ENCODE data around the gene PRKCA. TPM values are rescaled to one million over a fixed set of nuclear protein-coding genes. Genes with fewer than 3 reads are reported as not detected.
"Not testable (repeated sequence)": the region's sequence is repeated elsewhere in the genome, so short reads cannot be mapped to it uniquely, and the experiment has no call there.

Gene PRKCA
- total and polyA plus RNA-seq, 9 donors: 9.1 to 67.6 (median 37.2) TPM

GRCh38 chr17:66344473-66344872 is 42.1 kb downstream of the PRKCA start:
- H3K27ac ChIP-seq: no peak overlapping the region
- intact Hi-C loops (cut with DNase I): no loop called here

GRCh38 chr17:66345264-66345663 is 42.9 kb downstream of the PRKCA start:
- Histone ChIP-seq H3K9me3 (no peaks in the 10 kb centered on the region), H3K36me3 (no peaks in the 10 kb centered on the region), H3K27me3 (no peaks in the 10 kb centered on the region), H3K4me3 (no peak overlapping the region), H3K27ac (no peak overlapping the region), H3K4me1 (ENCODE audit: insufficient read depth) (peaks cover 4% of the 10 kb centered on the region)
- 36 to 45% (median 44%) methylated on average over 4 of the region's 4 CpGs for WGBS, 3 donors
- TF ChIP-seq, protein P1, sequence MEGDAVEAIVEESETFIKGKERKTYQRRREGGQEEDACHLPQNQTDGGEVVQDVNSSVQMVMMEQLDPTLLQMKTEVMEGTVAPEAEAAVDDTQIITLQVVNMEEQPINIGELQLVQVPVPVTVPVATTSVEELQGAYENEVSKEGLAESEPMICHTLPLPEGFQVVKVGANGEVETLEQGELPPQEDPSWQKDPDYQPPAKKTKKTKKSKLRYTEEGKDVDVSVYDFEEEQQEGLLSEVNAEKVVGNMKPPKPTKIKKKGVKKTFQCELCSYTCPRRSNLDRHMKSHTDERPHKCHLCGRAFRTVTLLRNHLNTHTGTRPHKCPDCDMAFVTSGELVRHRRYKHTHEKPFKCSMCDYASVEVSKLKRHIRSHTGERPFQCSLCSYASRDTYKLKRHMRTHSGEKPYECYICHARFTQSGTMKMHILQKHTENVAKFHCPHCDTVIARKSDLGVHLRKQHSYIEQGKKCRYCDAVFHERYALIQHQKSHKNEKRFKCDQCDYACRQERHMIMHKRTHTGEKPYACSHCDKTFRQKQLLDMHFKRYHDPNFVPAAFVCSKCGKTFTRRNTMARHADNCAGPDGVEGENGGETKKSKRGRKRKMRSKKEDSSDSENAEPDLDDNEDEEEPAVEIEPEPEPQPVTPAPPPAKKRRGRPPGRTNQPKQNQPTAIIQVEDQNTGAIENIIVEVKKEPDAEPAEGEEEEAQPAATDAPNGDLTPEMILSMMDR (IDR thresholded peaks at IDR 0.05): no peak
- no peak for TF ChIP-seq POLR2A (IDR thresholded peaks at IDR 0.05)
- no peak for DNase-seq
- intact Hi-C loops (cut with DNase I): no loop called here

More at GRCh38 chr17:66344473-66344872, 42.1 kb downstream of the PRKCA start:
- Histone ChIP-seq H3K27me3 (no peaks in the 10 kb centered on the region), H3K4me3 (no peak overlapping the region), H3K4me1 (ENCODE audit: insufficient read depth) (peaks cover 5% of the 10 kb centered on the region), H3K9me3 (no peaks in the 10 kb centered on the region), H3K36me3 (no peaks in the 10 kb centered on the region)
- 97 to 98% (median 98%) methylated on average over 4 of the region's 4 CpGs for WGBS, 3 donors
- TF ChIP-seq, protein P1 (IDR thresholded peaks at IDR 0.05): no peak
- TF ChIP-seq POLR2A (IDR thresholded peaks at IDR 0.05) (no peak), EP300 (IDR thresholded peaks at IDR 0.05) (no peak)
- no peak for DNase-seq

- H3K36me3 ChIP-seq; H3K27ac ChIP-seq; H3K4me3 ChIP-seq; DNase-seq; H3K9me3 ChIP-seq; intact Hi-C loops (cut with DNase I); H3K4me1 ChIP-seq (ENCODE audit: insufficient read depth); H3K27me3 ChIP-seq: not testable (repeated sequence)
- WGBS, 3 donors: 95 to 97% (median 96%) methylated on average over 12 of the region's 12 CpGs
These were observed 43.7 kb downstream of the PRKCA start for GRCh38 chr17:66345949-66346638.

DNA sequence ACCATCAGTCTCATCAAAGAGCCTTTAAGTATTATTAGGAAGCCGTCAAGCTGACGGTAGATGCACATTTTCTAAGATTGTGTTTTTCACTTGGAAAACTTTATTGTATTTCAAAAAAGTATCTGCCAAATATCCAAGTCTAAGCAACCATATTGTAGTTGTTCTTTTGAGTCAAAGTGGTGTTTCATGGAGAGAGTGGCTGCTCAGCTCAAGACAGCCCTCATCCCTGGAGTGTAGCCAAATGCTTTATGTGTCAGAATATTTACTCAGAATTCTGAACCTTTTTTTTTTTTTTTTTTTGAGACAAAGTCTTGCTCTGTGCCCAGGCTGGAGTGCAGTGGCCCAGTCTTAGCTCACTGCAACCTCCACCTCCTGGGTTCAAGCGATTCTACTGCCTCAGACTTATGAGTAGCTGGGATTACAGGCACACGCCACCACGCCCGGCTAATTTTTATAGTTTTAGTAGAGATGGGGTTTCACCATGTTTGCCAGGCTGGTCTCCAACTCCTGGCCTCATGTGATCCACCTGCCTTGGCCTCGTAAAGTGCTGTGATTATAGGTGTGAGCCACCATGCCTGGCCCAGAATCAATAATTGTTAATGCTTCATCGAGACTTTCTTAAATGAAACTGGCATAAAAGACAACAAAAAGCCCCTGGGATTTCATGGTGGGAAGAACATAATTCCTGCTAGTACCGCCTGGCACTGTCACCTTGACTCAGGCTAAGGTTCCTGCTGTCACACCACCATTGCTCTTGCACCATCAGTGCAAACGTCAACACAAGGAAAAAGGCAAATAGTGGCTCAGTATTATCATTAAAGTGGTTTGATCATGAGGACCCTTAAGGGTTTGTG is 45.5 kb downstream of the PRKCA start:
- H3K36me3 ChIP-seq: no peaks in the 10 kb centered on the region

More for the DNA sequence above, 45.5 kb downstream of the PRKCA start:
- no peak for DNase-seq
- H3K4me3 ChIP-seq: no peak overlapping the region
- H3K27me3 ChIP-seq: no peaks in the 10 kb centered on the region
- no peaks in the 10 kb centered on the region for H3K9me3 ChIP-seq
- TF ChIP-seq, protein P1 (IDR thresholded peaks at IDR 0.05): no peak
- TF ChIP-seq EP300 (IDR thresholded peaks at IDR 0.05): no peak
- TF ChIP-seq POLR2A (IDR thresholded peaks at IDR 0.05): no peak
- H3K4me1 ChIP-seq (ENCODE audit: insufficient read depth): peaks cover 8% of the 10 kb centered on the region
- intact Hi-C loops (cut with DNase I): no loop called here
- 88 to 91% (median 89%) methylated on average over 10 of the region's 10 CpGs for WGBS, 3 donors
- no peak overlapping the region for H3K27ac ChIP-seq

All from ovary (tissue), 9 donors.